Subcutaneous adipose tissue (tissue), 4 donors: Measurements from ENCODE around the gene NFIB. TPM values are rescaled to one million over a fixed set of nuclear protein-coding genes. Genes with fewer than 3 reads are reported as not detected.

Experiments
- total RNA-seq, 4 donors: library from RNA; depleted of rRNA; stranded (reverse); fragments of >200 nt; gene quantifications; one replicate each; pipeline ENCODE4 v1.1.0, GENCODE V29; 2016
- TF ChIP-seq, protein P1 (sequence below): fragments of 450-650 bp; IDR thresholded peaks from one replicate; pipeline ENCODE4 v1.5.1; 2016; ENCODE audit warnings: low read depth, mild to moderate bottlenecking, control low read depth, antibody characterized with exemption, moderate library complexity

NFIB gene
- total RNA-seq, 4 donors from 2014 or later = 79.2 to 215 (median 126) TPM

DNA sequence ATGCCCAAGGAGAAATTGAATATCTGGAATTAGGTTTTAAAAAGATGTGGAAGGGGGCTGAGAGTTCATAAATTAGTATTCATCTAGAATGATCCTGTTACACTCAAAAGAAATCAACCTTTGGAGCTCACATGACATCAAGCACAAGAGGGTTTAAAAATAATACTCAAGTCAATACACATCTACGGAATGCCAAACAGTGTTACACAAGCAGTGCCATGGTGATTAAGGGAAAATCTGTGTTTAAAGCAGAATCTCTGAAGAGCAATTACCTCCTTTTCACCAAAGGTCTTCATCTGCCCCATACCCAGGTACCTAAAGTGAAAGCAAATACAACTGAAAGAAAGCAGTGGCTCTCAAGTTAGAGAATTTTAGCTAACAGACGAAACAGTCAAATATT, 261.6 kb downstream of the NFIB start:
- TF ChIP-seq, protein P1, sequence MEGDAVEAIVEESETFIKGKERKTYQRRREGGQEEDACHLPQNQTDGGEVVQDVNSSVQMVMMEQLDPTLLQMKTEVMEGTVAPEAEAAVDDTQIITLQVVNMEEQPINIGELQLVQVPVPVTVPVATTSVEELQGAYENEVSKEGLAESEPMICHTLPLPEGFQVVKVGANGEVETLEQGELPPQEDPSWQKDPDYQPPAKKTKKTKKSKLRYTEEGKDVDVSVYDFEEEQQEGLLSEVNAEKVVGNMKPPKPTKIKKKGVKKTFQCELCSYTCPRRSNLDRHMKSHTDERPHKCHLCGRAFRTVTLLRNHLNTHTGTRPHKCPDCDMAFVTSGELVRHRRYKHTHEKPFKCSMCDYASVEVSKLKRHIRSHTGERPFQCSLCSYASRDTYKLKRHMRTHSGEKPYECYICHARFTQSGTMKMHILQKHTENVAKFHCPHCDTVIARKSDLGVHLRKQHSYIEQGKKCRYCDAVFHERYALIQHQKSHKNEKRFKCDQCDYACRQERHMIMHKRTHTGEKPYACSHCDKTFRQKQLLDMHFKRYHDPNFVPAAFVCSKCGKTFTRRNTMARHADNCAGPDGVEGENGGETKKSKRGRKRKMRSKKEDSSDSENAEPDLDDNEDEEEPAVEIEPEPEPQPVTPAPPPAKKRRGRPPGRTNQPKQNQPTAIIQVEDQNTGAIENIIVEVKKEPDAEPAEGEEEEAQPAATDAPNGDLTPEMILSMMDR = no peak

DNA sequence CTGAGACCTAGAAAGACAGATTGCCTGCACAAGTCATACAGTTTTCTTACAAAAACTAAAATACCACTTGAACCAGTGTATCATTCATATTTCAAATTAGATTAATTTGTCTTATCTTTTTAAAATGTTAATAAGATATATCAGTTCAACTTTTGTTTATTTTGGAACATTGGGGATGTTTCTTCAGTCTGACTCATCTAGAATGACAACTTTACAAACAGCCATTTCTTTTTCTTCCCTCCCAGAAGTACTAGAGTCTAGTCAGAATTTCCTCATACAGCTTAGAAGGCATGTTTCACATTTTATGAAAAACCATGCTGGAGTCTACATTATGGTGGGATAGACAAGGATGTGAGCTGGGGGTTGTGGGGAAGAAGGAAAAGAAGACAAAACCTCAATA, 262.5 kb downstream of the NFIB start:
- TF ChIP-seq, protein P1 = no peak

- TF ChIP-seq, protein P1 = no peak
Measured at GRCh38 chr9:14043483-14043882, 270.5 kb downstream of the NFIB start.

DNA sequence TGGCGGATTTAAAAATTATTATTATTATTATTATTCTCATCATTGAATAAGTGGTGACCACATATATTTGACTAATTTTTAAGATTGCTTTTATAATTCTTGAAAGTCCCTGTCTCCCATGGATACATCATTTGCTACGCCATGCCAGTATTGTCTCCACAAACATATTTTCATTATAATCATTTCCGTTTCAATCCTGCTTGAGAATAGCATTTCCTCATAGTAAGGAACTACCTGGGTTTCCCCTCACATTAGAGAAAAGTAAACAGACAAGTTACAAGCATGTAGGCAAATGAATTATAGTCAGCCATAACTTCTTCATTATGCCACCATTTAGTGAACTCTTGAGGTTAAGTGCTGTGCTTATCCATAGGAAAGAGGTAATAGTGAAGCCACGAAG, 276.6 kb downstream of the NFIB start:
- TF ChIP-seq, protein P1 = no peak

DNA sequence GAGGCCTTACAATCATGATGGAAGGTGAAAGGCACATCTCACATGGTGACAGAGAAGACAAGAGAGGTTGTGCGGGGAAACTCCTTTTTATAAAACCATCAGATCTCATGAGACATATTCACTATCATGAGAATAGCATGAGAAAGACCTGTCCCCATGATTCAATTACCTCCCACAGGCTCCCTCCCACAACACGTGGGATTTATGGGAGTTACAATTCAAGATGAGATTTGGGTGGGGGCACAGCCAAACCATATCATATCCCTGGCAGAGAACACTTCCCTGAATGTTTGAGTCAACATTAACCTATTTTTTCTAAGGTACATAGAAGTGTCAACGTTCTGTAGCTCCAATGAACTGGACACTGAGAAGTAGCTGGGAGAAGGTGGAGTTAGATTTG, 280.9 kb downstream of the NFIB start:
- TF ChIP-seq, protein P1 = no peak
